ENCODE results near the gene IZUMO2.

DNA sequence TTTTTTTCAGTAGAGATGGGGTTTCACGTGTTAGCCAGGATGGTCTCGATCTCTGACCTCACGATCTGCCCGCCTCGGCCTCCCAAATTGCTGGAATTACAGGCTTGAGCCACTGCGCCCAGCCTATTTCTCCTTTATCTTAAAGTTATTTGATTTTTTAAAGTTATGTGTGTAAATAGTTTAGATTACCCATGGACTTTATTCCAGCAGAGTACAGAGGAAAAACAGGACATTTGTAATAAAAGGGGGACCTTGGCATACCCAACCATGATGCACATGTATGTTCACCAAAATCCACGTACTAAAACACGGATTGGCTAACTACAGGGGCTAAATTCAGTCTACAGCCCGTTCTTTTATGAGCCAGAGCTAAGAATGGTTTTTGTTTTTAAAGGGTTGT is 13.7 kb upstream of the IZUMO2 start:
- TF ChIP-seq, protein P1, sequence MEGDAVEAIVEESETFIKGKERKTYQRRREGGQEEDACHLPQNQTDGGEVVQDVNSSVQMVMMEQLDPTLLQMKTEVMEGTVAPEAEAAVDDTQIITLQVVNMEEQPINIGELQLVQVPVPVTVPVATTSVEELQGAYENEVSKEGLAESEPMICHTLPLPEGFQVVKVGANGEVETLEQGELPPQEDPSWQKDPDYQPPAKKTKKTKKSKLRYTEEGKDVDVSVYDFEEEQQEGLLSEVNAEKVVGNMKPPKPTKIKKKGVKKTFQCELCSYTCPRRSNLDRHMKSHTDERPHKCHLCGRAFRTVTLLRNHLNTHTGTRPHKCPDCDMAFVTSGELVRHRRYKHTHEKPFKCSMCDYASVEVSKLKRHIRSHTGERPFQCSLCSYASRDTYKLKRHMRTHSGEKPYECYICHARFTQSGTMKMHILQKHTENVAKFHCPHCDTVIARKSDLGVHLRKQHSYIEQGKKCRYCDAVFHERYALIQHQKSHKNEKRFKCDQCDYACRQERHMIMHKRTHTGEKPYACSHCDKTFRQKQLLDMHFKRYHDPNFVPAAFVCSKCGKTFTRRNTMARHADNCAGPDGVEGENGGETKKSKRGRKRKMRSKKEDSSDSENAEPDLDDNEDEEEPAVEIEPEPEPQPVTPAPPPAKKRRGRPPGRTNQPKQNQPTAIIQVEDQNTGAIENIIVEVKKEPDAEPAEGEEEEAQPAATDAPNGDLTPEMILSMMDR (IDR thresholded peaks at IDR 0.05), result no peak
- TF ChIP-seq ZFX (IDR thresholded peaks at IDR 0.05; ENCODE audit: borderline replicate concordance), result no peak

All from 22Rv1 (cell line).